ENCODE results near the gene ERCC2.

Gene ERCC2

DNA sequence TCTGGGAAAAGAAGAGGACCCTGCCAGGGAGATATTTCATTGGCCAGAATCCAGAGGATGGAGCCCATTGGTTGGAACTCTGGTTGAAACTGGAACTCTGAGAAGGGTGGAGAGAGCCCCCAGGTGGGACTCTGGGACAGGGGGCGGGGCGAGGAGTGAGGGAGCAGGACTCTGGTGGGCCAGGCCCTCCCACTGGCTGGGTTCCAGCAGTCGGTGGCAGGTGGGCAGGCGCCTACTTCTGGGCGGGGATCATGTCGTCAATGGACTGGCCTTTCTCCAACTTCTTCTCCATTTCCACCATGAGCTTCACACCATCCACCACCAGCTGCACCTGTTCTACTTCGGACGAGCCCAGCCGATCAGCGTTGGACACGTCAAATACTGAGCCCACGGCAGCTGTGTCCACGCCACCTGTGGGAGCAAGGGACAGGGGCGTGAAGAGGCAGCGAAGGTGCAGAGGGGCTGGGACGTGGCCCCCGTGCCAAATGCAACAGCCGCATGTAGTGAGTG is 63.8 kb downstream of the ERCC2 start:
- H3K27ac Mint-ChIP-seq, result no peak overlapping the region
- H3K9me3 Mint-ChIP-seq, result no peaks in the 10 kb centered on the region
- ATAC-seq (replicated peaks) (no peak), DNase-seq (no peak)
- H3K4me3 Mint-ChIP-seq, result no peak overlapping the region
- H3K27me3 Mint-ChIP-seq, result peaks cover 5 to 6% of the 10 kb centered on the region in 2 donors
- H3K4me1 Mint-ChIP-seq (ENCODE audit: low read depth in 2 of 2), result peaks cover 5 to 8% of the 10 kb centered on the region in 2 donors
- peaks cover 9% of the 10 kb centered on the region for H3K36me3 Mint-ChIP-seq (ENCODE audit: insufficient read depth)

DNA sequence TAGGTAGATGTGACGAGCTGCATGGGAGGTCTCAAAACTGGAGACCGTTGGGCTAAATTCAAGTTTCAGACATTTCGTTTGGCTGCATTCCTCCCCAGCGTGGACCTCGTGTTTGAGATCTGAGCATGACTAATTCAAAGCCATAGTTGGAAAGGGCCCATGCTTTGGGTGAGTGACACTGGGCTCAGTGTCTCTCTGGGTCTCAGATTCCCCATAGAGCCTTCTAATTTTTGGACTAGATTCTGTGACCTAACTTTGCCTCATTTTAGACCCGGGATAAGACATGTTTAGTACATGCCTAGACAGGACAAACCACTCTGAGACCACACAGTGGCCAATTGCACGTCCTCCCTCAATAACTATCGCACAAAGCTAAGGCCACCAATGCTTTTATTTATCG is 64.3 kb downstream of the ERCC2 start:
- peaks cover 5 to 8% of the 10 kb centered on the region in 2 donors for H3K4me1 Mint-ChIP-seq (ENCODE audit: low read depth in 2 of 2)
- DNase-seq (no peak), ATAC-seq (replicated peaks) (no peak)
- H3K9me3 Mint-ChIP-seq, result no peaks in the 10 kb centered on the region
- peak overlapping the region in 1 of 2 donors; percentile 2 for H3K27ac Mint-ChIP-seq
- H3K4me3 Mint-ChIP-seq, result no peak overlapping the region
- H3K27me3 Mint-ChIP-seq, result peaks cover 0 to under 1% of the 10 kb centered on the region in 2 donors
- H3K36me3 Mint-ChIP-seq (ENCODE audit: insufficient read depth), result peaks cover 12% of the 10 kb centered on the region

DNA sequence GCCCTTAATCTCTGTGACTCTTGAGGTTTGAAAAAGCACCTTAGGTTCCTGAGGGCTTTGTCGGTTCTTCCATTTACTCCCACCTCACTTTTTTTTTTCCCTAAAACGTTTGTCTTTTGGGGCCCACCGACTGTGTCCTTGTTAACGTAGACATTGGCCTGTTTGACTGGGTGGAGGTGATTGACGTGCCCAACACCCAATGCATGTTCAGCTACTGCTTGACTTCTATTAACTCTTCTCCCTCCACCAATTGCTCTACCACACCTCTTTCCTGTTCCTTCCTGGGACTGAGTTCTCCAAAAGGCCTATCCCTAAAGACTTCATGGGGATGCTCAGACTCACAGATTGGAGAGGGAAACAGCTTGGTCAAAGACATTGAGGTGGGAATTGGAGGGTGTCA is 65.0 kb downstream of the ERCC2 start:
- Mint-ChIP-seq H3K4me1 (ENCODE audit: low read depth in 2 of 2) (peaks cover 5 to 8% of the 10 kb centered on the region in 2 donors), H3K36me3 (ENCODE audit: insufficient read depth) (peaks cover 17% of the 10 kb centered on the region), H3K9me3 (no peaks in the 10 kb centered on the region), H3K27ac (peak overlapping the region in 1 of 2 donors; percentile 2), H3K4me3 (no peak overlapping the region), H3K27me3 (no peaks in the 10 kb centered on the region)
- no peak for DNase-seq
- no peak for ATAC-seq (replicated peaks)

DNA sequence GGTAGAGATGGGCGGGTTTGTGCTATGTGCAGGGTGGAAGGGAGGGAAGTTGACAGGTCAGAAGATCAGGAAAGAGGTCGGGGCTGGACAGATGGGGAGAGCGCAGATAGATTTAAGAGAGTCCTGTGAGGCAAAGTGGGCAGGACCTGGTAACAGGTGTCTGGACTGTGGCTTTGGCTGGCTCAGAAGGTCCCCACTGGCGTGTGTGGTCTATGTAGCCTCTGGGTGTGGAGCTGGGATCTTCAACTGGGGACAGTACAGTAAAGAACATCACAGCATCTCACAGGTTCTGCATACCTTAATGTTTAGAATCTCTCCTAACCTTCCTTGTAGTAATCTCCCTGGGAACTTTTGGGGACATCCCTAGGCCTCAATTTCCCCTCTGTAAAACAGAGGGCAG is 65.4 kb downstream of the ERCC2 start:
- Mint-ChIP-seq H3K36me3 (ENCODE audit: insufficient read depth) (peaks cover 17% of the 10 kb centered on the region), H3K4me1 (ENCODE audit: low read depth in 2 of 2) (peaks cover 5 to 8% of the 10 kb centered on the region in 2 donors), H3K4me3 (no peak overlapping the region), H3K9me3 (no peaks in the 10 kb centered on the region), H3K27me3 (no peaks in the 10 kb centered on the region), H3K27ac (peak overlapping the region in 1 of 2 donors; percentile 64)
- DNase-seq (no peak), ATAC-seq (replicated peaks) (no peak)

DNA sequence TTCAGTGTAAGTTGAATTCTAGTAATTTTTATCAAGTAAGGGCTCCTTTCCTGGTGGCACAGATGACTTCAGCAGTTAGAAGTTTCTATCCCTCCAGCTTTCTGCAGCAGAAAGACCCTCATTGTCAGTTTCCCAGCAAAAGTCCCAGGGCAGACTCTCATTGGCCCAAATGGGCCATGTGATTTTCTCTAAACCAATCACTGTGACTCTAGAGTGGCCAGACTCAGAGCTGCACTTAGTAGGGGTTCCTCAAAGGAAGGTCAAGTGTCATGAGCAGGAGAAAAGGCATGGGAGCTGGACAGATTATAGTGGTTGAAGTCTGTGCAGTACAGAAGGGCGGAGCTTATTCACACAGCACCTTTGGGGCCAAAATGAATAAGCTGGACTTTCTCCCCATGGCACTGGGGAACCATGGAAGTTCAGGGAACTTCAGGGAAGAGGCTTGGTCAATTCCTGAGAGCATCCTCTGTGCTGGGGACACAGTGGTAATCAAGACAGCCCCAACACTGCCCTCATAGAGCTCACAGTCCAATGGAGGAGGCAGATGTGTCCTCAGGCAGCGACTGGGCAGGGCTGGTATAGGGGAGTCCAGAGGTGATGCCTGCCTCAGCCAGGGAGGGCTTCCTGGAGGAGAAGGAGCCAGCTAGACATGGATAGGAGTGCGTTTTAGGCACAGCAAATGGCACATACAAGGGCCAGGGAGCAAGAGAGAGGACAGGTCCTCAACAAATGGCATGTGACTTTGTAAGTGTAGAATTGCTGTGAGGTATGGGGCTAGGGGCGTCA is 66.0 kb downstream of the ERCC2 start:
- Mint-ChIP-seq H3K36me3 (ENCODE audit: insufficient read depth) (peaks cover 17% of the 10 kb centered on the region), H3K9me3 (no peaks in the 10 kb centered on the region), H3K4me1 (ENCODE audit: low read depth in 2 of 2) (peaks cover 5 to 8% of the 10 kb centered on the region in 2 donors), H3K4me3 (no peak overlapping the region), H3K27ac (peak overlapping the region; percentile 41 to 64), H3K27me3 (no peaks in the 10 kb centered on the region)
- ATAC-seq (replicated peaks), result no peak
- no peak for DNase-seq

DNA sequence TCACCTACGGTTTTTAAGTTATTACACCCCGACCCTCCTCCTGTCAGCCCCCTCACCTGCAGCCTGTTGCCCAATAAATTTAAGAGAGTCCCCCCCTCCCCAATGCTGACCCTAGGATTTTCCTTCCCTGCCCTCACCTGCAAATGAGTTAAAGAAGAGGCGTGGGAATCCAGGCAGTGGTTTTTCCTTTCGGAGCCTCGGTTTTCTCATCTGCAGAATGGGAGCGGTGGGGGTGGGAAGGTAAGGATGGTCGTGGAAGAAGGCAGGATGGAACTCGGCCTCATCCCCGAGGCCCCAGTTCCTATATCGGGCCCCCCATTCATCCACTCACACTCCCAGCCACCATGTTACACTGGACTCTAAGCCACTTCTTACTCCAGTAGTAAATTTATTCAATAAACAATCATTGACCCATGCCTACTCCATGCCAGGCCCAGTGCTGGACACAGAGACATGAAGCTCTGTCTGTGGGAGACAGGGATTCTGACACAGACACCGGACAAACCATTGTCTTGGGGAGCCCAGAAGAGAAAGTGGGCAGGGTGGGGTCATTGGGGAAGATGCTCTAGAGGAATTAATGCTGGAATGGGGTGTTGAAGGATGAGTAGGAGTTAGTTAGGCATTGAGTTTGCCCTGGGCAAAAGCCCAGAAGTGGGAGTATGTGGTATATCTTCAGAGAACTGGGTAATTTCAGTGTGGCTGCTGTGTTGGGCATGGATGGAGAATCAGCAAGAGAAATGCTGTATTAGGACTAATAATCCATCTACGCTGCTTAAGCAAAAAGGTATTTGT is 66.9 kb downstream of the ERCC2 start:
- Mint-ChIP-seq H3K27ac (peak overlapping the region in 1 of 2 donors; percentile 41), H3K4me1 (ENCODE audit: low read depth in 2 of 2) (peaks cover 5 to 8% of the 10 kb centered on the region in 2 donors), H3K4me3 (no peak overlapping the region), H3K27me3 (no peaks in the 10 kb centered on the region), H3K36me3 (ENCODE audit: insufficient read depth) (peaks cover 25% of the 10 kb centered on the region), H3K9me3 (no peaks in the 10 kb centered on the region)
- DNase-seq (no peak), ATAC-seq (replicated peaks) (no peak)

DNA sequence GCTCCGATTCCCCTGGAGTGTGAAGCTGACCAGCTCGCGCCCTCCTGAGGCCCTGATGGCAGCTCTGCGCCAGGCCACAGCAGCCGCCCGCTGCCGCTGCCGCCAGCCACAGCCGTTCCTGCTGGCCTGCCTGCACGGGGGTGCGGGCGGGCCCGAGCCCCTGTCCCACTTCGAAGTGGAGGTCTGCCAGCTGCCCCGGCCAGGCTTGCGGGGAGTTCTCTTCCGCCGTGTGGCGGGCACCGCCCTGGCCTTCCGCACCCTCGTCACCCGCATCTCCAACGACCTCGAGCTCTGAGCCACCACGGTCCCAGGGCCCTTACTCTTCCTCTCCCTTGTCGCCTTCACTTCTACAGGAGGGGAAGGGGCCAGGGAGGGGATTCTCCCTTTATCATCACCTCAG is 68.0 kb downstream of the ERCC2 start:
- no peak overlapping the region for H3K4me3 Mint-ChIP-seq
- DNase-seq (no peak), ATAC-seq (replicated peaks) (no peak)
- H3K4me1 Mint-ChIP-seq (ENCODE audit: low read depth in 2 of 2), result peaks cover 5 to 8% of the 10 kb centered on the region in 2 donors
- H3K9me3 Mint-ChIP-seq, result no peaks in the 10 kb centered on the region
- no peak overlapping the region for H3K27ac Mint-ChIP-seq
- H3K27me3 Mint-ChIP-seq, result no peaks in the 10 kb centered on the region
- H3K36me3 Mint-ChIP-seq (ENCODE audit: insufficient read depth), result peaks cover 26% of the 10 kb centered on the region
